Activated CD4-positive, alpha-beta T cell treated with anti-CD3 and anti-CD28 coated beads for 1 hour (primary cell): ENCODE data around the gene INTS15.
"Not testable (repeated sequence)": the region's sequence is repeated elsewhere in the genome, so short reads cannot be mapped to it uniquely, and the experiment has no call there.

ENCODE experiments used
- DNase-seq: peaks from one replicate; pipeline ENCODE4 v3.0.0-alpha.2; 2020

INTS15 gene

GRCh38 chr7:6577369-6578113 is 12.3 kb upstream of the INTS15 start, which contains the start of gene ZDHHC4:
TSS of gene ZDHHC4 (plus strand) at chr7:6577454. CDS start at chr7:6580562, 3,108 bp downstream.
- peak; percentile 77 for DNase-seq

DNA sequence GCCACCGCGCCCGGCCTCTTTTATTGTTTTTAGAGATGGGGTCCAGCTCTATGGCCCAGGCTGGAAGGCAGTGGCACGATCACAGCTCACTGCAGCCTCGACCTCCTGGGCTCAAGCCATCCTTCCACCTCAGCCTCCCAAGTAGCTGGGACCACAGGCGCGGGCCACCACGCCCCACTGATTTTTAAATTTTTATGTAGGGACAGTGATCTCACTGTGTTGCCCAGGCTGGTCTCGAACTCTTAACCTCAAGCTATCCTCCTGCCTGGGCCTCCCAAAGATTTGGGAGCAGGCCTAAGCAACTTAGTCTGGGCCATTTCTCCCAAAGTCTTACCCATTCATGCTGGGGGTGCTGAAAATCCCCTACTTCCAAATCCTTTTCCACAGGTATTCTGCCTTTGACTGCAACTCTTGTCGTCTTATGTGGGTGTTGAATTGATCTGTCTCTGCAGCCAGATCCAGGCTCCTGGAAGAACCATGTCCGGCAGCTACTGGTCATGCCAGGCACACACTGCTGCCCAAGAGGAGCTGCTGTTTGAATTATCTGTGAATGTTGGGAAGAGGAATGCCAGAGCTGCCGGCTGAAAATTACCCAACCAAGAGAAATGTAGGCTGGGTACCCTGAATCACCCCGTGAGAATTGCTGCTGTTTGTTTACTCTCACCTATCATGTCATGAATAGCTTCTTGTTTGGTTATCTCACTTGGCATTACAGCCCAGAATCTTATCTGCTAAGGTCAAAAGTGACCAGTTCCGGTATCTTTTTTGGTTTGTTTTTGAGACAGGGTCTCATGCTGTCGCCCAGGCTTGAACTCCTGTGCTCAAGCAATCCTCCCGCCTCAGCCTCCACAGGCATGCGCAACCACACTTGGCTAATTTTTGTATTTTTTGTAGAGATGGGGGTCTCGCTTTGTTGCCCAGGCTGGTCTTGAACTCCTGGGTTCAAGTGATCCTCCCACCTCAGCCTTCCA is 11.4 kb upstream of the INTS15 start:
- DNase-seq: no peak

GRCh38 chr7:6579446-6579845 is 10.4 kb upstream of the INTS15 start:
- DNase-seq: no peak

GRCh38 chr7:6585746-6586432 is 3.9 kb upstream of the INTS15 start:
- DNase-seq: not testable (repeated sequence)

- no peak for DNase-seq
These were observed 1.3 kb upstream of the INTS15 start for GRCh38 chr7:6588566-6588965.

DNA sequence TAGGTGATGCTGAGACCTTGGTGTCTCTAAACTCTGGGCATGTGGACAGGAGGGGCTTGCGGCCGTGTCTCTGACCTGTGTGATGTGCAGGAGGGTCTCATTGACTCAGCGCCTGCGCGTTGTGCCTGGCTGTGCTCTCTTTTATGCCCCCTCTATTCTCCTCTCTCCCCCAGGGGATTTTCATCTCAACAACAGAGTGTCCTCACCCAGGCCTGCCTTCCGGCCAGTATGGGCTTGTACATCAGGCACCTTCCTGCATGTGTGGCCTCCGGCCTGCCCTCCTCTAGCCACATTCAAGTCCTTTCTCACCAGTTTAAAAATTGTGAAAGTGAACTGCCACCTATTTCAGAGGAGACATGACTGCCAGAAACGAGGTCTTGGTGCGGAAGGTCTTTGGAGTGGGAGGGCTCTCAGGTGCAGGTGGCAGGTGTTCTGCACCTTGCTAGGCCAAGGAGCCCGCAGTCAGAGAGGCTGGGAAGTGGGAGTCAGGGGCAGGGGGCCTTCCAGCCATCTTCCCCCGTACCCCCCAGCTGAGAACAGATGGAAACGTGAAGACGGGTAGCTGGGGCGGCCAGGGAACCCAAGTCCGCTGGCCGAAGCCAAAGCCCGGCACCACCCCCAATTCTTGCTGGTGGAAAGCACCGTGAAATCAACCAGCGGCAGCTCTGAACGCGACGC is 531 bp upstream of the INTS15 start:
- no peak for DNase-seq

DNA sequence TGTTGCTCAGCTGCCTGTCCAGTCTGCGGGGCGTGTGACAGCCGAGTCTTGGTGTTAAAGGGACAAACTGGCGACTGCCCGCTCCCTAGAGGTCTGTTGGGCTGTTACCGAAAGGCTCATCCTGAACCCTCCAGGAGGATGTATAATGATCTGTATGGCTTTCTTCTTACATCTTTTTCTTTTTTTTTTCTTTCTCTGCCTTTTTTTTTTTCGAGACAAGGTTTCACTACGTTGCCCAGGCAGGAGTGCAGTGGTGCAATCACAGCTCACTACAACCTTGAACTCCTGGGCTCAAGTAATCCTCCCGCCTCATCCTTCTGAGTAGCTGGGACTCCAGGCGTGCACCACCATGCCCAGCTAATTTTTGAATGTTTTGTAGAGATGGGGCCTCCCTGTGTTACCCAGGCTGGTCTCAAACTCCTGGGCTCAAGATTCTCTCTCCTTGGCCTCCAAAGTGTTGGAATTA is 857 bp downstream of the INTS15 start:
- no peak for DNase-seq

DNA sequence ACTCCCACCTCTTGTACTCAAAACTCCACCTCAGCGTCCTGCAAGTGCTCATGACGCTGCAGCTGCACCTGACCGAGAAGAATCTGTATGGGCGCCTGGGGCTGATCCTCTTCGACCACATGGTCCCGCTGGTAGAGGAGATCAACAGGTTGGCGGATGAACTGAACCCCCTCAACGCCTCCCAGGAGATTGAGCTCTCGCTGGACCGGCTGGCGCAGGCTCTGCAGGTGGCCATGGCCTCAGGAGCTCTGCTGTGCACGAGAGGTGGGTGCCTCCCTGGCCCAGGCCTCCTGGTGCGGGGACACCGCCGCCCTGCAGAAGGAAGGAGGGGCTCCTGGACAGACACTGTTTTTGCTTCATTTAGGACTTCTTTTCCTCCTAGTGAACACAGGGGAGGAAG is 10.3 kb downstream of the INTS15 start:
- no peak for DNase-seq

DNA sequence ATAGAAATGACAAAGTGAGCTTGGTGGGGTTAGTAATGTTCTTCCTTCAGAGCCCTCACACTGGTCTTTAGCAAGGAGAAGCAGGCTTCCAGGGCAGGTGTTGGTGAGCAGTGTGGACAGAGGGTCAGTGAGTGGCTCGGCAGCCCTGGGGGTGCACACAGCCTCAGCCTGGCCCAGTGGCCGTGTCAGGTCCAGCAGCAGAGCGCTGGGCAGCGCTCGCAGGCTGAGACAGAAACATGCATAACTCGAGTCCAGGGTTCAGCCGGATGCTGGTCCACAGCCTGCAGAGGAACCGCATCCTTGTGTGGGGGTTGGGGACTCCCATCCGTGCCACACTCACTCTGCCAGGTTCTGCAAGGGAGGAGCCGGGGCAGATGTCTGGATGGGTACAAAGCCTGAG is 14.6 kb downstream of the INTS15 start:
- no peak for DNase-seq

DNA sequence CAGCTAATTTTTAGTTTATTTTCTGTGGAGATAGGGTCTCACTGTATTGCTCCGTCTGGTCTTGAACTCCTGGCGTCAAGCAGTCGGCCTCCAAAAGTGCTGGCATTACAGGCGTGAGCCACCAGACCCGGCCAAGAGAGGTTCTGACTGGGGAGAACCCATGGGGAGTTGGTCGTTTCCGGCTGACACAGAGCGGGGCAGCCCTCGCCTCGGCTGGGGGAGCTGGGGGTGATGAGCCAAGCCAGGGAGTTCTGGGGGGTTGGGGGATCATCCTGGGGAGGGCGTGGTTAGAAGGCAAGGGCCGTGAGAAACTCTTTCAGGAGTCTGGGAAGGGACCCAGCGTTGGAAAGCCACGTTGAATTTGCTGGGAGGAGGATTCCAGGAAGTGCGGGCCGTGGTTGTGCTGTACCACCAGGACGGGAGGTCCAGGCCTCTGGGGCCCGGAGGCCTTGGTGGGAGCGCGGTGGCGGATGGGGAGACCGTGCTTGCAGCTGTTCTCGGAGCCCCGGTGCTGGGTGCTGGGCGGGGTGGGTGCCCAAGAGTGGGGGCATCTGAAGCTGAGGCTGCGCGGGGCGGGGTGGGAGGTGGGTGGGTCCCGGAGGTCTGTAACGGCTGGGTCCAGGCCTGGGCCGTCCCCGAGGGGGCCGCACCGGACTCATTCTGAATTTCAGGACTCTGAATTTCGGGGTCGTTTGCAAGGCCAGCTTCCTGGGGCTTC is 17.2 kb downstream of the INTS15 start:
- DNase-seq: no peak

DNA sequence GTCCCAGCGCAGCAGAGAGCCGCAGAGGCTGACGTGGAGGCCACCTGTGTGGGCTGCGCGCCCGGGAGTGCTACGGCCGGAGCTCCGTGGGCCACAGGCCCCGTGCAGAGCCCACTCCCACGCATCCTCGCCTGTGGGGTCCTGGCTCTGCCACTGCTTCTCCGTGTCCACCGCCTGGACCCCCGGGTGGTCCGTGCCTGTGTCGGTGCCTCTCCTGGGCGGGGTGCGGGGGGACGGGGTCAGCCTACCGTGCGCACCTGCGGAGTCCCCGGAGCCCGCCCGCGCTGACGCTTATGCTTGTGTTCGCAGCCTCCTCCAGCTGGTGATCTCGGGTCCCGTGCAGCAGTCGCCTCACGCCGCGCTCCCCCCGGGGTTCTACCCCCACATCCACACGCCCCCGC is 17.8 kb downstream of the INTS15 start:
- no peak for DNase-seq

DNA sequence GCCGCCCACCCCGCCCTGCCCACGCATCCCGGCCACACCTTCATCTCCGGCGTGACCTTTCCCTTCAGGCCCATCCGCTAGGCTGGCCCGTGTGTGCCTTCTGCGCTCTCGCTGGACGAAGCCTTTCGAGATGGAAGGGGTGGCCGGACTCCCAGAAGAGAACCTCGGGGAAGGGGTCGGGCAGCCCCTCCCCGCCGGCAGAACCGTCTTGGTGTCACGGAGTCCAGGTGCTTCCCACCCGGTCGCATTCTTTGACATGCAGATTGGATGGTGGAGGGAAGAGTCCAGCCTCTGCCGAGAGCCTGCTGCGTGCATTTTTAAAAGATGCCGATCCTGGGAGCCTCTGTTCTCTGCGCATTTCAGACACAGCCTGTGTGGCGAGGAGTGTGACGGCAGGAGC is 18.3 kb downstream of the INTS15 start:
- no peak for DNase-seq

DNA sequence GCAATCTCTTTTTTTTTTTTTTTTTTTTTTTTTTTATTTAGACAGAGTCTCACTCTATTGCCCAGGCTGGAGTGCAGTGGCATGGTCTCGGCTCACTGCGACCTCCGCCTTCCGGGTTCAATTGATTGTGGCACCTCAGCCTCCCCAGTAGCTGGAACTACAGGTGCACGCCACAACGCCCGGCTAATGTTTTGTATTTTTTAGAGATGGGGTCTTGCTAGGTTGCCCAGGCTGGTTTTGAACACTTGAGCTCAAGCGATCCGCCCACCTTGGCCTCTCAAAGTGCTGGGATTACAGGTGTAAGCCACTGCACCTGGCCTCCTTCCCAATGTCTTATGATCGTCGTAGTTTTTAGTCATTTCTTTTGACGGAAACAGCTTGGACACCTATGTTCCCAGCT is 19.0 kb downstream of the INTS15 start:
- no peak for DNase-seq

GRCh38 chr7:6612819-6613218 is 23.0 kb downstream of the INTS15 start:
- no peak for DNase-seq

GRCh38 chr7:6613706-6614105 is 23.9 kb downstream of the INTS15 start:
- no peak for DNase-seq

DNA sequence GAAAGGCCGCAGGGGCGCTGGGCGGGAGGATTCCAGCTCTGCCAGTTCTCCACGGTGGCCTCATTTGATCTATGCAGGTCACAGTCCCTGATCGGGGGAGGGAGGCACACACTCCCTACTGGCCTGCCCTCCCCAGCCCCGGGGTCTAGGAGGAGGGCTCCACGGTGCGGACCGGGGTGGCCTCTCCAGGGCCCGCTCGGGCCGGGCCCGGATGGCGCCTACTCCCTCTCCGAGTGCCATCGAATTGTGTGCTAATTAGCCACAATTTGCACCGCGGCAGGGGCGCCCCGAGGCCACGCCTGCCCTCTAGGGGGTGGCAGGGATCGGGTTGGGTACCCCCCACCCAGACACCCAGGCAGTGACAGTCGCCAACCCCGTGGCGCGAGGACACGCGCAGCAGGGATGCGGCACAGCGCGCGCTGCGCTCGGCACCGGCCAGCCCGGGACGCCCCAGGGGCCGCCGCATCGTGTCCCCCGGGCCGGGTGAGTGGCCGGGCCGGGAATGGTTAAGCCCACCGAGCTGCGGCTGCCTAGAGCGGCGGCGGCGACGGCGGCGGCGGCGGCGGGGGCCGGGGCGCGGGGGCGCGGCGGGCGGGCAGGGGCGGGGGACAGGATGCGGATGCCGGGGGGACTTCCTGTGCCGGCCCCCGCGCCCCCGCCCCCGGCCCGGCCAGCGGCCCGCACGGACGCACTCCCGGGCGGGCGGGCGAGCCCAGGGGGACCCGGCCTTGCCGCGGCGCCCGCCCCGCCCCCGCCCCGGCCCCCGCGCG is 25.3 kb downstream of the INTS15 start, which contains the start of gene ZNF853:
ZNF853 (plus strand) TSS at position 658 of the 770 bp plus-strand sequence. CDS start 565 bp downstream, outside the sequence.
- DNase-seq: no peak

DNA sequence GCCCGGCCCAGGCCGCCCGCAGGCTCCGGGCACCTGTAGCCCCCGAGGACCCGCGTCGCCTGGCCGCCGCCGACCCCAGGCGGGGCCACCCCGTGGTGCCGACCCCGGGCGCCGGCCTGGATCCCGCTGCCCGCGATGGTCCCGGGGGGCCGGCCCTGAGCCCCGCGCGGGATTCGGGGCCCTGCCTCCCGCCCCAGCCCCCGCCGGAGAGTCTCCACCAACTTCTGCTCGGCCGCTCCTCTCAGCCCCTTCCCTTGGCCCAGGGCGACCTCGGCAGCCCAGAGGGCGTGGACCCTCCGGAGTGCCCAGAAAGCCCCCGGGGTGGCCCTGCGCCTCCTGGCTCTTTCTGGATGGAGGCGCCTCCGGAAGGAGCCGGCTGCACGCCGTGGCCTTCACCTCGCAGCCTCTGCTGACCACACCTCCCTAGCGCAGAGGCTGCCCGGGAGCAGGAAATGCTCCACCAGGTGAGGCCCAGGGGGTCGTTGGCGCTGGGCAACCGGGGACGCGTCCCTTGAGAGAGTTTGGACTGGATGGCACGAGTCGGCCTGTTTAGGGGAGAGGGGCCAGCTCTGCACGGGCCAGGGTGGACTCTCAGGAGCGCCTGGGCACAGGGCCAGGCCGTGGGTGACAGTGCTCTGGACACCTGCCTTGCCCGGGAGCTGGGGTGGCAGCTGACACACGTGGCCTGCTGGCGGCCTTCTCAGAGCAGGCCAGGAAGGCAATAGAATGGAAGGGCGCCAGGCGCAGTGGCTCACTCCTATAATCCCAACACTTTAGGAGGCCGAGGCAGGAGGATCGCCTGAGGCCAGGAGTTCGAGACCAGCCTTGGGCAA is 26.1 kb downstream of the INTS15 start:
- no peak for DNase-seq

DNA sequence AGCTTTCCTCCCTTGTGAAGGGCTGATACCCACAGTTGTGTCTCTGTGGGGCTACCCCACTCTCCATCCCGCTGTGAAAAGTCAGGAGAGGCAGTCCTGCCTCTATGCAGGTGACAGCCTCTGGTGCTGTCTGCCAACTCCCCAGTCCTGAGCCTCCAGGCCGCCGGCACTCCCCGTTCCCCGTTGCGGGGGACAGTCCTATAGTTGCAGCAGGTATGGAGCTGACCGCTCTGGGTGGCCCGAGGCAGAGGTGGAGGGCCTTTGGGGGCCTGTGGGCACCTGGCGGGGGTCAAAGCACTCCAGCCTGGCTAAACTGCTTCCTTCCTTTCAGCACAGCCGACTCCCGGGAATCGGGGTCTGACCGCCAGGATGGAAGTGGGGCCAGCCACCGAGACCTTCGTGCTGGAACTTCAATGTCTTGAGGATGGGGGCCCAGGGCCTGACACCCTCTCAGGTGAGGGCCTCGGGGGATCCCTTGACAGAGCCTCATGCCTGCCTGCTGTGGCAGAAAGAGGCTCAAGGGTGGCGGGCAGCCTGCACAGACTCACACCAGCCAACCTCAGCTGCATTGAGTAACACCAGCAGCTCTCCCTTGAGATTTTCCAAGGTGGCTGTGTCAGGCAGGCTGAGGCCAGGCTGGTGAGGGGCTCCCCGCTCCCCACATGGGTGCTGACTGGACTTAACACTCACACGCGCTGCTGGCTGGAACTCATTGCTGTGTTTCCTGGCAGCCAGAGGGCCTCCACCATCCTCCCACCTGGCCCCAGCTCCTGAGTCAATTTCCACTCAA is 27.2 kb downstream of the INTS15 start:
- no peak for DNase-seq

- no peak for DNase-seq
These were observed 28.8 kb downstream of the INTS15 start for GRCh38 chr7:6618621-6619020.
